Esophagus squamous epithelium (tissue), 5 donors: ENCODE data around the gene NSMF. TPM values are rescaled to one million over a fixed set of nuclear protein-coding genes. Genes with fewer than 3 reads are reported as not detected.

Experiments used
- DNase-seq: peaks from one replicate; lab custom pipeline; 2025; lab: John Stamatoyannopoulos, UW
- H3K27ac ChIP-seq, 4 donors: fragments of 200-600 bp; sonication (generic); one replicate each; pipeline ENCODE4 v1.5.1; 2016 to 2019; ENCODE audit warnings: mild to moderate bottlenecking in 1 of 4
- H3K27me3 ChIP-seq, 4 donors: fragments of 200-600 bp; sonication (generic); 1 replicate in 3 of 4; 2 replicates in 1 of 4; pipeline versions ENCODE4 v1.5.1 to v1.6.0; 2017 to 2021; ENCODE audit warnings: antibody characterized with exemption in 1 of 4
- H3K36me3 ChIP-seq, 3 donors: fragments of 200-600 bp; sonication (generic); one replicate each; pipeline ENCODE4 v1.5.1; 2016 to 2019
- H3K4me1 ChIP-seq, 3 donors: fragments of 200-600 bp; sonication (generic); one replicate each; pipeline ENCODE4 v1.5.1; 2017 to 2019
- H3K4me3 ChIP-seq, 4 donors: fragments of 200-600 bp; sonication (generic); 1 replicate in 3 of 4; 2 replicates in 1 of 4; pipeline ENCODE4 v1.5.1; 2016 to 2019; ENCODE audit warnings: mild to moderate bottlenecking in 2 of 4, moderate library complexity in 1 of 4
- H3K9me3 ChIP-seq, 3 donors: fragments of 200-600 bp; sonication (generic); one replicate each; pipeline ENCODE4 v1.5.1; 2016 to 2019
- CTCF ChIP-seq, 6 experiments: fragments of 450-650 bp in 4 of 6; fragments of 200-600 bp in 2 of 6; sonication (generic) in 2 of 6; IDR thresholded peaks; one replicate each; pipeline ENCODE4 v1.5.1; 2016 to 2019; ENCODE audit warnings: antibody characterized with exemption in 6 of 6, mild to moderate bottlenecking in 4 of 6, moderate library complexity in 4 of 6
- POLR2A ChIP-seq, 4 donors: fragments of 450-650 bp; IDR thresholded peaks; one replicate each; pipeline ENCODE4 v1.6.1; 2017; ENCODE audit warnings: antibody characterized with exemption in 4 of 4, mild to moderate bottlenecking in 4 of 4, moderate library complexity in 3 of 4
- WGBS, 2 donors: methylation state at CpG; one replicate each; pipeline ENCODE4 v1.1.5; 2018; 5-methylcytosine and 5-hydroxymethylcytosine counted together
- intact Hi-C: fragments of 100-400 bp; cut with DNase I; formaldehyde crosslinking; loops from one replicate; pipeline ENCODE4 v1.15.0; 2022
- total RNA-seq, 4 donors: library from RNA; depleted of rRNA; stranded (reverse); fragments of >200 nt; gene quantifications; one replicate each; pipeline ENCODE4 v1.1.0, GENCODE V29; 2016
- donor health status: DM: yes; HTN: yes; CAD: no.

Gene NSMF
- total RNA-seq, 4 donors from 2014 or later, result 16.2 to 38.1 (median 20.6) TPM

- no peak for DNase-seq
- intact Hi-C loops, result no loop called here
- WGBS, 2 donors, result 59 to 66% methylated on average over 16 to 17 of the region's 21 CpGs
- H3K27me3 ChIP-seq, result peaks cover 0 to 43% (median 2%) of the 10 kb centered on the region in 4 donors
- H3K27ac ChIP-seq, result no peak overlapping the region
- peaks cover 0 to 20% (median 0%) of the 10 kb centered on the region in 3 donors for H3K36me3 ChIP-seq
- H3K9me3 ChIP-seq, result no peaks in the 10 kb centered on the region
- TF ChIP-seq POLR2A (IDR thresholded peaks at IDR 0.05) (no peak), CTCF (IDR thresholded peaks at IDR 0.05) (no peak)
- H3K4me1 ChIP-seq, result peaks cover 2 to 18% (median 8%) of the 10 kb centered on the region in 3 donors
- H3K4me3 ChIP-seq, result no peak overlapping the region
These were observed 12.2 kb downstream of the NSMF start for GRCh38 chr9:137446851-137447471.

- Histone ChIP-seq H3K36me3 (peaks cover 0 to 20% (median 0%) of the 10 kb centered on the region in 3 donors), H3K27me3 (peaks cover 0 to 53% (median 2%) of the 10 kb centered on the region in 4 donors), H3K27ac (no peak overlapping the region), H3K4me1 (peaks cover 8 to 28% (median 16%) of the 10 kb centered on the region in 3 donors), H3K4me3 (no peak overlapping the region), H3K9me3 (no peaks in the 10 kb centered on the region)
- 23 to 40% methylated on average over 1 to 11 of the region's 19 CpGs for WGBS, 2 donors
- intact Hi-C loops, result no loop called here
- TF ChIP-seq POLR2A (IDR thresholded peaks at IDR 0.05), result no peak
- no peak for TF ChIP-seq CTCF (IDR thresholded peaks at IDR 0.05)
- no peak for DNase-seq
These were observed 13.2 kb downstream of the NSMF start for GRCh38 chr9:137445930-137446431.

GRCh38 chr9:137445275-137445807 lies 13.8 kb downstream of the NSMF start:
- H3K27ac ChIP-seq, result no peak overlapping the region
- no peak for TF ChIP-seq POLR2A (IDR thresholded peaks at IDR 0.05)
- peak; percentile 81 to 89 (median 86) for TF ChIP-seq CTCF (IDR thresholded peaks at IDR 0.05)
- no peak overlapping the region for H3K4me3 ChIP-seq
- no peaks in the 10 kb centered on the region for H3K9me3 ChIP-seq
- DNase-seq, result no peak
- H3K27me3 ChIP-seq, result peaks cover 0 to 53% (median 2%) of the 10 kb centered on the region in 4 donors
- intact Hi-C loops, result no loop called here
- 3 to 6% methylated on average over 5 to 8 of the region's 14 CpGs for WGBS, 2 donors
- H3K36me3 ChIP-seq, result peaks cover 0 to 20% (median 0%) of the 10 kb centered on the region in 3 donors
- peaks cover 8 to 28% (median 16%) of the 10 kb centered on the region in 3 donors for H3K4me1 ChIP-seq

GRCh38 chr9:137444106-137444790 lies 14.9 kb downstream of the NSMF start:
- H3K9me3 ChIP-seq, result no peaks in the 10 kb centered on the region
- WGBS, 2 donors, result 89 to 90% methylated on average over 7 to 10 of the region's 14 CpGs
- no peak for DNase-seq
- TF ChIP-seq POLR2A (IDR thresholded peaks at IDR 0.05) (no peak), CTCF (IDR thresholded peaks at IDR 0.05) (no peak)
- H3K4me1 ChIP-seq, result peaks cover 8 to 28% (median 16%) of the 10 kb centered on the region in 3 donors
- intact Hi-C loops, result no loop called here
- peaks cover 0 to 57% (median 2%) of the 10 kb centered on the region in 4 donors for H3K27me3 ChIP-seq
- no peak overlapping the region for H3K27ac ChIP-seq
- no peak overlapping the region for H3K4me3 ChIP-seq
- H3K36me3 ChIP-seq, result peaks cover 0 to 11% (median 0%) of the 10 kb centered on the region in 3 donors
